Stimulated activated CD8-positive, alpha-beta memory T cell treated with anti-CD3 and anti-CD28 coated beads, Interleukin-15, amount 100 ng/mL, for 4 hours (primary cell): ENCODE data around the gene AIFM3.
"Not testable (repeated sequence)": the region's sequence is repeated elsewhere in the genome, so short reads cannot be mapped to it uniquely, and the experiment has no call there.

Experiments
- DNase-seq, 2 donors: peaks; one replicate each; pipeline ENCODE4 v3.0.0-alpha.2; 2020; ENCODE audit warnings: low read depth in 2 of 2

AIFM3 gene

GRCh38 chr22:20966883-20967696 lies at the start of gene AIFM3:
AIFM3 (plus strand) TSS chr22:20967255; CDS start chr22:20967945, 690 bp downstream.
- DNase-seq = no peak

GRCh38 chr22:20918663-20919218 lies 48.3 kb upstream of the AIFM3 start:
- DNase-seq = no peak

- DNase-seq = no peak
These were observed 47.3 kb upstream of the AIFM3 start for GRCh38 chr22:20919718-20920117.

- DNase-seq = no peak
These were observed 46.2 kb upstream of the AIFM3 start for GRCh38 chr22:20920881-20921203.

- no peak for DNase-seq
These were observed 44.8 kb upstream of the AIFM3 start for GRCh38 chr22:20922141-20922751.

- DNase-seq = no peak
These were observed 40.8 kb upstream of the AIFM3 start for GRCh38 chr22:20926243-20926642.

- DNase-seq = no peak
These were observed 39.0 kb upstream of the AIFM3 start for GRCh38 chr22:20927940-20928572.

GRCh38 chr22:20928573-20928967 lies 38.5 kb upstream of the AIFM3 start:
- DNase-seq = no peak

GRCh38 chr22:20930004-20930403 lies 37.1 kb upstream of the AIFM3 start:
- no peak for DNase-seq

GRCh38 chr22:20930435-20930834 lies 36.6 kb upstream of the AIFM3 start:
- not testable (repeated sequence) for DNase-seq

- DNase-seq = no peak
These were observed 35.9 kb upstream of the AIFM3 start for GRCh38 chr22:20931126-20931654.

- no peak for DNase-seq
These were observed 33.1 kb upstream of the AIFM3 start for GRCh38 chr22:20933910-20934309.

GRCh38 chr22:20935049-20935448 lies 32.0 kb upstream of the AIFM3 start:
- DNase-seq = not testable (repeated sequence)

- DNase-seq = not testable (repeated sequence)
These were observed 31.1 kb upstream of the AIFM3 start for GRCh38 chr22:20935780-20936539.

- DNase-seq = no peak
These were observed 29.8 kb upstream of the AIFM3 start for GRCh38 chr22:20937031-20937793.

- no peak for DNase-seq
These were observed 29.0 kb upstream of the AIFM3 start for GRCh38 chr22:20937794-20938671.

- DNase-seq = not testable (repeated sequence)
These were observed 27.4 kb upstream of the AIFM3 start for GRCh38 chr22:20939457-20940185.

- no peak for DNase-seq
These were observed 26.8 kb upstream of the AIFM3 start for GRCh38 chr22:20940186-20940651.

GRCh38 chr22:20940904-20941385 lies 26.1 kb upstream of the AIFM3 start:
- DNase-seq = no peak
